Thymus (tissue), 11 donors: ENCODE results near the gene SAPCD1. TPM values are rescaled to one million over a fixed set of nuclear protein-coding genes. Genes with fewer than 3 reads are reported as not detected.

Experiments used
- DNase-seq, 9 donors: peaks; one replicate each; pipeline ENCODE4 v3.0.0-alpha.2; 2013; ENCODE audit warnings: low spot score in 9 of 9, low read depth in 6 of 9, missing footprints in 1 of 9
- H3K27ac ChIP-seq, 2 donors: one replicate each; pipeline ENCODE4 v1.5.1; 2013; ENCODE audit warnings: control low read depth in 1 of 2, low read depth in 1 of 2, low read length in 1 of 2, mild to moderate bottlenecking in 1 of 2, moderate library complexity in 1 of 2
- H3K27me3 ChIP-seq, 2 donors: one replicate each; pipeline ENCODE4 v1.5.1; 2013; ENCODE audit warnings: low read length in 1 of 2; ENCODE audit not compliant: control insufficient read depth in 2 of 2, insufficient read depth in 1 of 2
- H3K36me3 ChIP-seq, 2 donors: one replicate each; pipeline ENCODE4 v1.5.1; 2013; ENCODE audit warnings: low read length in 1 of 2, mild to moderate bottlenecking in 1 of 2, moderate library complexity in 1 of 2; ENCODE audit not compliant: control insufficient read depth in 2 of 2, insufficient read depth in 2 of 2
- H3K4me1 ChIP-seq, 2 donors: one replicate each; pipeline ENCODE4 v1.5.1; 2013; ENCODE audit warnings: low read length in 2 of 2; ENCODE audit not compliant: control insufficient read depth in 2 of 2, insufficient read depth in 2 of 2
- H3K4me3 ChIP-seq, 2 donors: one replicate each; pipeline ENCODE4 v1.5.1; 2013; ENCODE audit warnings: low read length in 2 of 2, control low read depth in 1 of 2, mild to moderate bottlenecking in 1 of 2
- H3K9me3 ChIP-seq, 2 donors: one replicate each; pipeline ENCODE4 v1.5.1; 2013; ENCODE audit warnings: low read length in 1 of 2, mild to moderate bottlenecking in 1 of 2; ENCODE audit not compliant: control insufficient read depth in 2 of 2, insufficient read depth in 1 of 2
- WGBS: extraction: QIAGEN DNeasy Blood & Tissue Kit; methylation state at CpG from one replicate; pipeline ENCODE4 v1.1.7; 2013; 5-methylcytosine and 5-hydroxymethylcytosine counted together
- polyA plus RNA-seq: library from polyadenylated mRNA; stranded (reverse); fragments of 200-250 nt; gene quantifications from one replicate; pipeline ENCODE4 v1.2.3, GENCODE V29; 2013
- total RNA-seq: library from RNA; stranded (reverse); fragments of 120-200 nt; gene quantifications from one replicate; pipeline ENCODE4 v1.2.4, GENCODE V29; 2013
- donor health status: healthy.

SAPCD1 gene
- total and polyA plus RNA-seq, 2 donors = 1.2 to 9.7 TPM

- peaks cover 0 to 3% of the 10 kb centered on the region in 2 donors for H3K9me3 ChIP-seq
- no peak overlapping the region for H3K27ac ChIP-seq
- H3K4me3 ChIP-seq = no peak overlapping the region
- H3K27me3 ChIP-seq = no peaks in the 10 kb centered on the region
- H3K4me1 ChIP-seq = peaks cover 26 to 36% of the 10 kb centered on the region in 2 donors
- DNase-seq = no peak
- H3K36me3 ChIP-seq = peaks cover 15 to 41% of the 10 kb centered on the region in 2 donors
- WGBS = 98% methylated on average over 3 of the region's 3 CpGs
These were observed 19.6 kb upstream of the SAPCD1 start for GRCh38 chr6:31742894-31743293.

DNA sequence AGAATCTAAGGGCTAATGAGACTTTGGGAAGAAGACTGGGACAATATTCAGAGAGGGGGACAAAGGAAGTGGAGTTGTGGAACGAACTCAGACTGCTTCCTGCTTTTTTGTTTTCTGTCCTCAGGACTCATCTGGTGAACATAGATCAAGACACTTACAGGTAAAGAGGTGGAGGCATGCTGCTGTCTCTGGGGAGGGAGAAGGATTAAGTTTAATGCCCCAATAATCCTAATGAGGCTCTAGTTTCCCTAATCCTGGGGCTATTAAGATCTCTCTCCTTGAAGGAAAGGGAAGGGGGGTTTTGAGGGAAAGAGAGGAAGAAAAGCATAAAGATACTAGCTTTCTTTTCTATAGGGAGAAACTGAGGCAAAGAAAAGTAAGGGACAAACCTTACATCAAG, 18.0 kb upstream of the SAPCD1 start:
- Histone ChIP-seq H3K4me3 (no peak overlapping the region), H3K36me3 (peaks cover 15 to 44% of the 10 kb centered on the region in 2 donors), H3K27me3 (no peaks in the 10 kb centered on the region), H3K9me3 (peaks cover 0 to 3% of the 10 kb centered on the region in 2 donors), H3K4me1 (peaks cover 13 to 21% of the 10 kb centered on the region in 2 donors), H3K27ac (no peak overlapping the region)
- WGBS = 92% methylated on average over 1 of the region's 1 CpG
- DNase-seq = no peak

DNA sequence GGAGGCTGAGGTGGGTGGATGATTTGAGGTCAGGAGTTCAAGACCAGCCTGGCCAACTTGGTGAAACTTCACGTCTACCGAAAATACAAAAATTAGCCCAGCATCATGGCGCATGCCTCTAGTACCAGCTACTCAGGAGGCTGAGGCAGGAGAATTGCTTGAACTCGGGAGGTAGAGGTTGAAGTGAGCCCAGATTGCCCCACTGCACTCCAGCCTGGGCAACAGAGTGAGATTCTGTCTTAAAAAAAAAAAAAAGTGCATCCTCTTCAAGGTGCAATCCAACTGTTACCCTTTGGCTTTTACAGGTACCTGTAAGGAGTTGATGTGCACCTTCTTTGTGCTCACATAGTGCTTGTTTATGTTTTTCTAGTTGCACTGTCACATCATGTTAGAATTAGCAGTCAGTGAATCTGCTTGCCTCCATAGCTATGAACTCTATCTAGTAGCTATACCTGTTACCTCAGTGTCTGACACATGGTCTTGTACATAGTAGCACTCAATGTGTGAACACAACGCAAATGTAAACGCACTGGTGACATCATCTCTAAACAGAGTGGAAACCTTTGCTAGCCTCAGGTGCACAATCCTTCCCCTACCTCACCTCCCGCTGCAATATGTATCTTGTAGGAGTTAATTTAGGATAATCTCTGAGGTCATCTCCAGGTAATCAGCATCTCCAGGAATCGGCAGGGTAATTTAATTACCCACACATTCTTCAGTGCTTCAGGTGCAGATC, 13.0 kb upstream of the SAPCD1 start:
- Histone ChIP-seq H3K27ac (no peak overlapping the region), H3K9me3 (no peaks in the 10 kb centered on the region), H3K4me3 (no peak overlapping the region), H3K36me3 (peaks cover 18 to 22% of the 10 kb centered on the region in 2 donors), H3K4me1 (no peaks in the 10 kb centered on the region), H3K27me3 (no peaks in the 10 kb centered on the region)
- no peak for DNase-seq
- WGBS = 97% methylated on average over 8 of the region's 8 CpGs

- H3K27me3 ChIP-seq = no peaks in the 10 kb centered on the region
- no peak overlapping the region for H3K27ac ChIP-seq
- no peaks in the 10 kb centered on the region for H3K9me3 ChIP-seq
- no peaks in the 10 kb centered on the region for H3K4me1 ChIP-seq
- H3K4me3 ChIP-seq = no peak overlapping the region
- peaks cover 15 to 17% of the 10 kb centered on the region in 2 donors for H3K36me3 ChIP-seq
- no peak for DNase-seq
- WGBS = 98% methylated on average over 7 of the region's 7 CpGs
These were observed 11.9 kb upstream of the SAPCD1 start for GRCh38 chr6:31750411-31751022.

DNA sequence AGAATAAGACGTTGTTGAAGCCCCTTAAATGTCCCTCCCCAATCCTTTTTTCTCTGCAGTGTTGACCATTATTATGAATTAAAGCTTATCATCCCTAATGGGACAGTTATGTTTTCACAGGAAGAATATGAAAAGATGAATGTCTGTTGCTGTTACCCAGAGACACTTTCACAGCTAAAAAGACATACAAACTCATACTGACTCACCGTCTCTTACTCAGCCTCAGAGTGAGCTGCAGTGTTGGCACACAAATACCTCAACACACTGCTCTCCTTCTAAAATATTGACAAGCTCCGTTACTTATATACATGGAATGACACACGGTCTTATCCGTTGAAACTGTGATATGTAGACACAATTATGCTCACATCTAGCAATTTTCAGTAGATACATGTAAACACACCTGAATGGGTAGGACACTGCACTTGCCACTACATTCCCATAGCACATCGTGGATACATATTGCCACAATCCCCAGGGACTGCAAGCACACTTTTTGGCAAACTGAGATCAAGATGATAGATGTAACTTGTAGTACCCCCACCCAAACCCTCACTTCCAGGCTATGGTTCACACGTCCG, 9.6 kb upstream of the SAPCD1 start:
- H3K9me3 ChIP-seq = no peaks in the 10 kb centered on the region
- peaks cover 7 to 8% of the 10 kb centered on the region in 2 donors for H3K36me3 ChIP-seq
- no peak overlapping the region for H3K4me3 ChIP-seq
- H3K27me3 ChIP-seq = no peaks in the 10 kb centered on the region
- no peak for DNase-seq
- no peaks in the 10 kb centered on the region for H3K4me1 ChIP-seq
- no peak overlapping the region for H3K27ac ChIP-seq
- 85% methylated on average over 8 of the region's 8 CpGs for WGBS

DNA sequence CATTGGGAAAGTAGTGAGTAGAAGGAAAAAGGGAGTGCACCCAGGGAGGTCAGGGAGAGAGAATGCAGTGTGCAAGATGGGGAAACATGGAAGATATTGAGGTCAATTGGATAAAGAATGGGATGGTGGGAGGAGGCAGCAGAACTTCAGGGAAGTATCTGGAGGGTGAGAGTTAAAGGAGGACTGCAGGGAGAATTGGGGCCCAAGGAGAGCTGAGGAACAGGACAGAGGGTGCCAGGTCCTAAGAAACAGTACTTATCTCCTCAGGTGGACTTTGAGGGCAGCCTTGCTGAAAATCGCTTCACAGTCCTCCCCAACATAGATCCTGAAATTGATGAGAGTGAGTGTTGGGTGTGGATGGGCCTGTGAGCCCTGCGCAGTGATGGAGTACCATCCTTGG, 4.2 kb upstream of the SAPCD1 start:
- Histone ChIP-seq H3K4me1 (peaks cover 0 to 12% of the 10 kb centered on the region in 2 donors), H3K4me3 (no peak overlapping the region), H3K36me3 (peaks cover 27 to 49% of the 10 kb centered on the region in 2 donors), H3K27me3 (no peaks in the 10 kb centered on the region), H3K9me3 (no peaks in the 10 kb centered on the region), H3K27ac (no peak overlapping the region)
- DNase-seq = no peak
- WGBS = 99% methylated on average over 2 of the region's 2 CpGs

- peaks cover 0 to 12% of the 10 kb centered on the region in 2 donors for H3K4me1 ChIP-seq
- H3K27me3 ChIP-seq = peaks cover 0 to 4% of the 10 kb centered on the region in 2 donors
- no peak overlapping the region for H3K27ac ChIP-seq
- peaks cover 25 to 52% of the 10 kb centered on the region in 2 donors for H3K36me3 ChIP-seq
- DNase-seq = no peak
- no peaks in the 10 kb centered on the region for H3K9me3 ChIP-seq
- no peak overlapping the region for H3K4me3 ChIP-seq
- whole genome bisulfite sequencing = 97% methylated on average over 5 of the region's 5 CpGs
These were observed 1.7 kb upstream of the SAPCD1 start for GRCh38 chr6:31760790-31761189.

- DNase-seq = no peak
- Histone ChIP-seq H3K36me3 (peaks cover 25 to 52% of the 10 kb centered on the region in 2 donors), H3K4me3 (no peak overlapping the region), H3K27me3 (peaks cover 0 to 10% of the 10 kb centered on the region in 2 donors), H3K27ac (no peak overlapping the region), H3K4me1 (peaks cover 0 to 12% of the 10 kb centered on the region in 2 donors), H3K9me3 (no peaks in the 10 kb centered on the region)
- WGBS = 99% methylated on average over 8 of the region's 8 CpGs
These were observed 1.1 kb upstream of the SAPCD1 start for GRCh38 chr6:31761343-31761742.
